ENCODE data around the gene MYBPH. TPM values are rescaled to one million over a fixed set of nuclear protein-coding genes. Genes with fewer than 3 reads are reported as not detected.

The MYBPH gene
- total RNA-seq, 2 experiments from 2014 or later = not detected

GRCh38 chr1:203124546-203125317 lies 50.9 kb downstream of the MYBPH start:
- CTCF ChIA-PET = no interaction called here
- POLR2A ChIA-PET = no interaction called here

- ChIA-PET POLR2A (no interaction called here), CTCF (no interaction called here)
Observed at GRCh38 chr1:203124011-203124410, 51.6 kb downstream of the MYBPH start.

DNA sequence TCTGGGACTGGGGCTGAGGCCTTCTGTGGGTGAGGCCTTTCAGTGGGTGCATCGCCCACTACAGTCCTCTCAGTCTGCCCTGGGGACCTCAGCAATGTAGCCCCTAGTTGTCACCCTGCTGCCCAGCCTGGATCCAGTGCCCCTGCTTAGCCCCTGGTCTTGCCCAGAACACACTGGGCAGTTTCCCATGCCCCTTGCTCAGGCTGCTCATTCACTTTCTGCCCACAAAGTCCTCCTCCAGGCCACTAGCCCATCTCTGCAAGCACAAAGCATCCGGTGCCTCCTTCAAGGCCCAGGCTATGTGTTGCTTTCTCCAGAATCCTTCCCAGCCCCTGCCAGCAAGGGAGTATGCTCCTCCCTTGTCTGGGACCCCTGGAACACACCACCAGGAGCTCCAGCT lies 53.5 kb downstream of the MYBPH start:
- POLR2A ChIA-PET = no interaction called here
- CTCF ChIA-PET = interaction anchor here (0.8 kb wide), 1 partner anchor 94 kb away, joined by 3 read pairs; no protein-coding TSS in a partner anchor

- ChIA-PET POLR2A (no interaction called here), CTCF (interaction anchor here (0.8 kb wide), 1 partner anchor 95 kb away, joined by 3 read pairs; no protein-coding TSS in a partner anchor)
Observed at GRCh38 chr1:203121186-203122015, 54.2 kb downstream of the MYBPH start.

- CTCF ChIA-PET = no interaction called here
- POLR2A ChIA-PET = no interaction called here
Observed at GRCh38 chr1:203120325-203121153, 55.1 kb downstream of the MYBPH start.

Other genes with a start within 250 kb of the MYBPH start
- gene KLHL12, start 248.6 kb downstream of the MYBPH start, total RNA-seq = 10 to 100 TPM; 37.4 to 39.3 TPM
- gene ADIPOR1, start 217.5 kb downstream of the MYBPH start, total RNA-seq = 10 to 100 TPM; 92.0 to 94.4 TPM
- gene CYB5R1, start 208.6 kb downstream of the MYBPH start, total RNA-seq = 10 to 100 TPM; 20.4 to 21.3 TPM
- 10 to 100 TPM; 74.9 to 83.3 TPM for gene TMEM183A, start 168.5 kb downstream of the MYBPH start, total RNA-seq
- gene PPFIA4, start 149.3 kb downstream of the MYBPH start, total RNA-seq = 10 to 100 TPM; 14.7 TPM
- gene MYOG, start 89.8 kb downstream of the MYBPH start, total RNA-seq = not detected
- gene ADORA1, start 48.1 kb downstream of the MYBPH start, total RNA-seq = not detected
- gene CHI3L1, start 10.9 kb upstream of the MYBPH start, total RNA-seq = not detected
- gene CHIT1, start 53.8 kb upstream of the MYBPH start, total RNA-seq = under 1 TPM in 1 of 2 experiments, not detected in 1; 0.06 TPM
- 10 to 100 TPM; 95.3 to 99.6 TPM for gene BTG2, start 129.7 kb upstream of the MYBPH start, total RNA-seq
- 1 to 10 TPM; 1.7 to 2.2 TPM for gene FMOD, start 175.3 kb upstream of the MYBPH start, total RNA-seq

Measured in activated CD8-positive, alpha-beta memory T cell treated with anti-CD3 and anti-CD28 coated beads for 36 hours (primary cell).